Nephron progenitor cell (in vitro differentiated cells): ENCODE measurements around the gene PTGDS.

ENCODE experiments used
- DNase-seq: peaks from one replicate; pipeline ENCODE4 v3.0.0; 2021
- H3K27ac Mint-ChIP-seq: 2 replicates; pipeline ENCODE4 v1.8.0; 2021; ENCODE audit warnings: mild to moderate bottlenecking, moderate library complexity, mixed read lengths
- H3K27me3 Mint-ChIP-seq: 2 replicates; pipeline ENCODE4 v1.8.0; 2021; ENCODE audit warnings: mild to moderate bottlenecking, low read depth, mixed read lengths; ENCODE audit not compliant: poor library complexity
- H3K36me3 Mint-ChIP-seq: 2 replicates; pipeline ENCODE4 v1.8.0; 2021; ENCODE audit warnings: low read depth, mixed read lengths
- H3K4me1 Mint-ChIP-seq: 2 replicates; pipeline ENCODE4 v1.8.0; 2021; ENCODE audit warnings: mixed read lengths
- H3K4me3 Mint-ChIP-seq: 2 replicates; pipeline ENCODE4 v1.8.0; 2021; ENCODE audit warnings: mild to moderate bottlenecking, moderate library complexity, mixed read lengths
- H3K9me3 Mint-ChIP-seq: 2 replicates; pipeline ENCODE4 v1.8.0; 2021; ENCODE audit warnings: mild to moderate bottlenecking, moderate library complexity, mixed read lengths
- TF ChIP-seq, protein P1 (sequence below): fragments of 200-600 bp; sonication (generic); IDR thresholded peaks from 2 replicates; pipeline ENCODE4 v1.5.0; 2021; ENCODE audit warnings: antibody characterized with exemption

The PTGDS gene

GRCh38 chr9:136949239-136949816 is 28.0 kb upstream of the PTGDS start:
- peak overlapping the region; percentile 72 for H3K4me3 Mint-ChIP-seq
- no peak overlapping the region for H3K27ac Mint-ChIP-seq
- DNase-seq: no peak
- H3K4me1 Mint-ChIP-seq: peaks cover 4% of the 10 kb centered on the region
- H3K36me3 Mint-ChIP-seq: no peaks in the 10 kb centered on the region
- TF ChIP-seq, protein P1, sequence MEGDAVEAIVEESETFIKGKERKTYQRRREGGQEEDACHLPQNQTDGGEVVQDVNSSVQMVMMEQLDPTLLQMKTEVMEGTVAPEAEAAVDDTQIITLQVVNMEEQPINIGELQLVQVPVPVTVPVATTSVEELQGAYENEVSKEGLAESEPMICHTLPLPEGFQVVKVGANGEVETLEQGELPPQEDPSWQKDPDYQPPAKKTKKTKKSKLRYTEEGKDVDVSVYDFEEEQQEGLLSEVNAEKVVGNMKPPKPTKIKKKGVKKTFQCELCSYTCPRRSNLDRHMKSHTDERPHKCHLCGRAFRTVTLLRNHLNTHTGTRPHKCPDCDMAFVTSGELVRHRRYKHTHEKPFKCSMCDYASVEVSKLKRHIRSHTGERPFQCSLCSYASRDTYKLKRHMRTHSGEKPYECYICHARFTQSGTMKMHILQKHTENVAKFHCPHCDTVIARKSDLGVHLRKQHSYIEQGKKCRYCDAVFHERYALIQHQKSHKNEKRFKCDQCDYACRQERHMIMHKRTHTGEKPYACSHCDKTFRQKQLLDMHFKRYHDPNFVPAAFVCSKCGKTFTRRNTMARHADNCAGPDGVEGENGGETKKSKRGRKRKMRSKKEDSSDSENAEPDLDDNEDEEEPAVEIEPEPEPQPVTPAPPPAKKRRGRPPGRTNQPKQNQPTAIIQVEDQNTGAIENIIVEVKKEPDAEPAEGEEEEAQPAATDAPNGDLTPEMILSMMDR: no peak
- H3K9me3 Mint-ChIP-seq: no peaks in the 10 kb centered on the region
- H3K27me3 Mint-ChIP-seq: peaks cover 13% of the 10 kb centered on the region

- no peak overlapping the region for H3K27ac Mint-ChIP-seq
- peak; percentile 97 for DNase-seq
These were observed 27.3 kb upstream of the PTGDS start for GRCh38 chr9:136949817-136950655.

GRCh38 chr9:136950656-136951276 is 26.5 kb upstream of the PTGDS start:
- H3K4me3 Mint-ChIP-seq: peak overlapping the region; percentile 76
- H3K27ac Mint-ChIP-seq: no peak overlapping the region
- no peaks in the 10 kb centered on the region for H3K9me3 Mint-ChIP-seq
- H3K4me1 Mint-ChIP-seq: no peaks in the 10 kb centered on the region
- no peaks in the 10 kb centered on the region for H3K36me3 Mint-ChIP-seq
- H3K27me3 Mint-ChIP-seq: peaks cover 24% of the 10 kb centered on the region
- TF ChIP-seq, protein P1: no peak
- no peak for DNase-seq

More at GRCh38 chr9:136949817-136950655, 27.3 kb upstream of the PTGDS start:
- Mint-ChIP-seq H3K9me3 (no peaks in the 10 kb centered on the region), H3K4me3 (peak overlapping the region; percentile 76), H3K4me1 (no peaks in the 10 kb centered on the region), H3K36me3 (no peaks in the 10 kb centered on the region), H3K27me3 (peaks cover 17% of the 10 kb centered on the region)
- TF ChIP-seq, protein P1: no peak

DNA sequence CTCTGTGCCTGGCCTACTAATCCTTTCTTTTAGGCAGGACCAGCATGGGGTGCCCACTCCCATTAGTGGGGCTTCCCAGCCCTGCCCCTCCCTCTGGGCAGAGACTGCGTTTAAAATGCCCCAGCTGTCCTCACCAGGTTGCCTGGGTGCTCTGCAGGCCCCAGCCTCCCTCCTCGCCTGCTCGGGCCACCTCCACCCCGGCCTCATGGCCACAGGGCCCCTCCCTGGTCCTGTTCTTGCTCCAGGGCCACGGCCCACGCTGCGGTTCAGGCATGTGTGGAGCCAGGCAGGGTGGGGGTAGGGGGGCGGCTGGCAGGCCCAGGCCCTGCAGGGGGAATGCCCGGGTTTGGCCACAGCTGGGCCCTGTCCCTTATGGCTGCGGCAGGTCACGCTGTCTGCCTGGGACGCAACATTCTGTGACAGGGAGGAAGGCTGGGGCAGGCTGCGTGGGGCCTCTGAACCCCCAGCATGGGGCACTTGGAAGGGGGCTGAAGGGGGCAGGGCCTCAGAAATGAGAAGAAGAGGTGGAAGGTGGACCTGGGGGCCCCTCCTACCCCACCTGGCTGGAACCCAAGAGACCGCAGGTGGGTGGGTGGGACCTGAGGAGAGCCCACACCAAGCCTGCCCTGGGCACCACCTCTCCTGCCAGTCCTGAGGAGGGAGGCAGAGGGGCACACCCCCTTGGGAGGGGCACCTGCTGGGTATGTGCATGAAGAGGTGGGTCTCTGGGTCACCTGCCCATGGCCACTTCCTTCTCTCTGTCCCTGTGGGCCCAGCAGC is 25.6 kb upstream of the PTGDS start, which contains the start of gene LCN12:
TSS of gene LCN12 (plus strand) at position 733 of the 780 bp plus-strand sequence. CDS start 55 bp downstream, outside the sequence.
- Mint-ChIP-seq H3K4me1 (no peaks in the 10 kb centered on the region), H3K9me3 (peaks cover 7% of the 10 kb centered on the region), H3K27ac (no peak within 1 kb of the TSS), H3K4me3 (no peak within 1 kb of the TSS), H3K27me3 (peaks cover 30% of the 10 kb centered on the region), H3K36me3 (no peaks in the 10 kb centered on the region)
- DNase-seq: peak; percentile 2
- TF ChIP-seq, protein P1: no peak

GRCh38 chr9:136952321-136952850 is 24.9 kb upstream of the PTGDS start:
- Mint-ChIP-seq H3K4me3 (no peak overlapping the region), H3K27me3 (peaks cover 30% of the 10 kb centered on the region), H3K36me3 (no peaks in the 10 kb centered on the region), H3K9me3 (peaks cover 9% of the 10 kb centered on the region), H3K27ac (no peak overlapping the region), H3K4me1 (no peaks in the 10 kb centered on the region)
- peak; percentile 3 for DNase-seq
- TF ChIP-seq, protein P1: no peak
